ENCODE results near the gene SNRNP48.

Gene SNRNP48, protein sequence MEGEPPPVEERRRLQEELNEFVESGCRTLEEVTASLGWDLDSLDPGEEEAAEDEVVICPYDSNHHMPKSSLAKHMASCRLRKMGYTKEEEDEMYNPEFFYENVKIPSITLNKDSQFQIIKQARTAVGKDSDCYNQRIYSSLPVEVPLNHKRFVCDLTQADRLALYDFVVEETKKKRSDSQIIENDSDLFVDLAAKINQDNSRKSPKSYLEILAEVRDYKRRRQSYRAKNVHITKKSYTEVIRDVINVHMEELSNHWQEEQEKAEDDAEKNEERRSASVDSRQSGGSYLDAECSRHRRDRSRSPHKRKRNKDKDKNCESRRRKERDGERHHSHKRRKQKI

DNA sequence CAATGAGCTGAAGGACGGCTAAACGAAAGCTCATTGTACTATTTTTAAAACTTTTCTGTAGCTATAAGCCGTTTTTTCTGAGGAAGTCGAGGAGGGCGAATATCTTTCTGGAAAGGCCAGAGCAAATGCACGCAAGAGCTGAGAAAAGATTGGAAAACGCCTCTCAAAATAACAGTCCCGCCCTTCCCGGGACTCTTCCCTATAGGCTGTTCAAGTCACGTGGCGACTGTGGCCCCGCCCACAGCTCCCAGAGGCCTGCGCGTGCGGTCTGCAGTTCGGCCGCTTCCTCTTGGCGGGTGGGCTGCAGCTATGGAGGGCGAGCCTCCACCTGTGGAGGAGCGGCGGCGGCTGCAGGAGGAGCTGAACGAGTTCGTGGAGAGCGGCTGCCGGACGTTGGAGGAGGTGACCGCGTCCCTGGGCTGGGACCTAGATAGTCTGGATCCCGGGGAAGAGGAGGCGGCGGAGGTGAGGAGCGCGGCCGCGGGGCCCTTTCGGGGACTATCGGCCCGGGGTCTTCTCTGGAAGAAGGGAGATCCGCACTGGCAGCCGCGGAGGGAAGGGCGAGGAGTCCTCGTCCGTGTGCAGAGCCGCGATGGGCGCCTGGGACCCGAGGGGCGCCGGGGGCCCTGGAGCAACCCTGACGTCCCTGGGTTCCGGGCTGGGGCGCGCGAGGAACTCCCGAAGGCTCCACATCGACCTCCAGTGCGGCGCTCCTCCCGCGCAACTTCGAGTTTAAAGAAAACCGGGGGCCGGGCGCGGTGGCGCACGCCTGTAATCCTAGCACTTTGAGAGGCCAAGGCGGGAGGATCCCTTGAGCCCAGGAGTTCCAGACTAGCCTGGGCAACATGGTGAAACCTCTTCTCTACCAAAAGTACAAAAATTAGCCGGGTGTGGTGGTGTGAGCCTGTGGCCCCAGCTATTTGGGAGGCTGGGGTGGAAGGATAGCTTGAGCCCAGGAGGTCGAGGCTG is at the start of gene SNRNP48:
SNRNP48 (plus strand) TSS at position 250 of the 969 bp plus-strand sequence; CDS start at position 310, 60 bp downstream.
- peak; percentile 95 for DNase-seq

DNA sequence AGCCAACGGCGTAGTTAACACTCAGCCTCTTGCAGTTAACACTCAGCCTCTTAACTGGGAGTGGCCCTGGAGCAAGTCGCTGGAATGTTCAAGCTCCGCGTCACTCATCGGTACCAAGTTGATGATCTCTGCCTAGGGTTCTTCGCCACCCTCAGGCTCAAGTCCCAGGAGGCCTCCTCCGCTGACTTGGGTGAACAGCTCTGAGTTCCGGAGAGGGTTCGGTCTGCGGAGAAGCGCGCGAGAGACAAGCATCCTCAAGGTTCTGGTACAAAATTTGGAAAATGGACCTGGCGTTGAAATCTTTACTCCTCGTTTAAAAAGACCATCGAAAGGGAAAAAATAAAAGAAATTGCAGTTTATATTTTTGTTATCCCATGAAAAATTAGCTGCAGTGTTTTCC is 49.4 kb upstream of the SNRNP48 start:
- no peak for DNase-seq

DNA sequence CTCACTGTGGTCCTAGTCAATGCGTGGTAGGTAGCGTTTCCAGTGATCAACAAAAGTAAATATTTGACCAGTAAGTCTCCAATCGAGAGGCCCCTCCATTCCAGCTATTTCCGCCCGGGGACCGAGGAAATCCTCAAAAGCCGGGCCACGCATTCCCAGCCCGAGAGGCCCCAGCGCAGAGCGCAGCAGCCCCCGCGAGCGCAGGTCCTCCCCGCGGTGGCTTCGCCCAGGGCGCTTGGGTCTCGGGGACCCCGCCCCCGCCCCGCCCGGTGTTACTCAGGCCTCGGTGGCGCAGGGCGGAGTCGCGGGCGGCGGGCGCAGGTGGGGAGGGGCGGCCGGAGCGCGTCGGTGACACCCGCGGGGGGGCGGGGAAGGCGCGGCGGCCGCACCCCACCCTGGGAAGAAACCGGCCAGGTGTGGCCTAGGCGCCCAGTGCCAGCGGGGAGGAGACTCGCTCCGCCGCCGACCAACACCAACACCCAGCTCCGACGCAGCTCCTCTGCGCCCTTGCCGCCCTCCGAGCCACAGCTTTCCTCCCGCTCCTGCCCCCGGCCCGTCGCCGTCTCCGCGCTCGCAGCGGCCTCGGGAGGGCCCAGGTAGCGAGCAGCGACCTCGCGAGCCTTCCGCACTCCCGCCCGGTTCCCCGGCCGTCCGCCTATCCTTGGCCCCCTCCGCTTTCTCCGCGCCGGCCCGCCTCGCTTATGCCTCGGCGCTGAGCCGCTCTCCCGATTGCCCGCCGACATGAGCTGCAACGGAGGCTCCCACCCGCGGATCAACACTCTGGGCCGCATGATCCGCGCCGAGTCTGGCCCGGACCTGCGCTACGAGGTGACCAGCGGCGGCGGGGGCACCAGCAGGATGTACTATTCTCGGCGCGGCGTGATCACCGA is 48.6 kb upstream of the SNRNP48 start, which contains the start of gene DSP:
DSP (plus strand) TSS at position 497 of the 890 bp plus-strand sequence; CDS start at position 742, 245 bp downstream.
- peak; percentile 27 for DNase-seq

DNA sequence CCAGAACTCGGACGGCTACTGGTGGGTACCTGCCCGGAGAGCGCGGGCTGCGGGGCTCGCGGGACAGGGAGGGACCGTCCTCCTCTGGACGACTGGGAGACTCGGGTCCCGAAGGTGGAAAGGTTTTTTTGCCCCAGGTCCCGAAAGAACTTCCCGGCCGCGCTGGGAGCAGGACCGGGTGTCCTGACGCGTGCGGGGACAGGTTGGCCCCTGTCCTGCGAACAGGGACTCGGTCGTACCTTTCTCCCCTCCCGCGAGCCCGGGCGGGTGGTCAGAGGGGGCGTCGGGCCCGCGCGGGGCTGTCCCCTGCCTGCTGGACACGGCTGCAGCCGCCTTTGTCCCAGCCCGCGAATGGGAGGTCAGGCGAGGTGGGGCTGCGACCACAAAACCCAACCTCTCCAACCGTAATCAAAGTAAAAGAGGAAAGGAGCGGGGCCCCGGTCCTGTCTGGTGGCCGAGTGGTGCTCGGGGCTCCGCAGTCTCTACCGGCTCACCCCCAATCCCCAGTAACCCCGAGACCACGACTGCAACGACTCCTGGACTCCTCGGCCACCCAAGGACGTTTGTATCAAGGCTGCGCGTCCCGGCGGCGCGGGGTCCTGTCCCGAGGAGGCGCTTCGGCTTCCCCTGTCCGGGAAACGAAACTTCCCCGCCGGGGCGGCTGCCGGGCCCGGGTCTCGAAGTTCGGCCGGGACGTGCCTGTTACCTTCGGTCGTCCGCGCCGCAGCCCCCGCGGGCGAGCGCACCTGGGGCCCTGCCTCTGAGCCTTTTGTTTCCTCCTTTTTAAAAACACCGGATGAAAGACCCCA is 47.7 kb upstream of the SNRNP48 start:
- DNase-seq = peak; percentile 9

DNA sequence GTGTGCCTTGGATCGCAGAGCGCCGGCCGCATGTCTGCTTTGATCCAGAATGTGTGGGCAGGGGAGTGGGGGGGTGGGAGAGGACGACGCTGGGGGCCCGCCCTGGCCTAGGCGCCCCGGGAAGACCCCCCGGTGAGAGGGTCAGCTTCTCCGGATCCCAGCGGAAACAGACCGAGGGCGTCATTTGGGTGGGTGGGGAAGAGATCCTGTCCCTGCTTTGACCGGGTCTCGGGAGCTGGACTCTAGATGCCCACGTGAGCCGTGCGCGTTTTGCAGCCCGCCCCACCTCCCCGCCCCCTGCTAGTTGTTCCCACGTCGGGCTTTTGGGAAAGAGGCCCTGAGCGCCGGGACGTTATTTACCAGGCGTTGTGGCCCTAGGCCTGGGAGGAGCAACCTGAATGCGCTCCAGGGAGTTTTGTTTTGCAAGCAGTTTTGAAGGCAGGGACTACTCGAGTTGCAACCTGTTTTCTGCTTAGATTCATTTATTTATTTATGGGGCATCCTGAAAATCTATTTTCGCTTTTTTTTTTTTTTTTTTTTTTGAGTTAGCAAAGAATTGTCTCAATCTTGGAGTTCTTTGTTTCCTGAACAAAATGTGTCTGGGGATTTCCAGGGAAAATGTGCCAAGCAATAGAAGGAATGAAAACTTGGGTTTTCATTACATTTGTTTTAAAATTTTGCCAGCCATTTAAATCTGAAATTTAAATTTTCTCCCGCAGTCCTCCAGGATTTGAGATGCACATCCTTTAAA is 46.9 kb upstream of the SNRNP48 start:
- no peak for DNase-seq

DNA sequence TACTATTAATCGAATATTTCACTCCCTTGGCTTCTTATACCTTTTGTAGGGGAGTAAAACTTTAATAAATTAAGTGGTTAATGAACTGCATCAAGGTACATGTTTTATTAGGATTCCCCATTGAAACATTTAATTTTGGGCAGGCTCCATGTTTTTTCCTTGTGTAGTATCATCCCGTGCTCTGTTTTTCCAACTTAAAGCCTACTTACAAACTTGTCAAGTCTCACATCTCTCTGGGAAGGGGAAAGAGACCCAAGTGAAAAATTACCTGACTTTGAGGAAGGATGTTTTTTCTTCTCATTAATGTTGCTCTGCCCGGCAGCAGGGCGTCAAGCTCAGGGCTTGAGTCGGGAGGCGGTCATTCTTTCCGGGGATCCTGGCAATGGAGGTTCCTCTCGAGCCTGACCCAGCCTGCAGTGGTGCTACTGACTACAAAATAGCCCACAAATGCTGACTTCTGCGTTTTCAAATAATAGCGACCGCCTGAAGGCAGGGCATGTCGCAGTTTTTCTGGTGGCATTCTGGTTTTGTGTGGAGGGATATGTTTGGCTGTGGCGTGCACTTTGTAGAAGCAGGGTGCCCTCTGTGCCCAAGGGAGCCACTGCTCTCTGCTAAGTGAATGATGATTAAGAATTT is 46.1 kb upstream of the SNRNP48 start:
- no peak for DNase-seq

DNA sequence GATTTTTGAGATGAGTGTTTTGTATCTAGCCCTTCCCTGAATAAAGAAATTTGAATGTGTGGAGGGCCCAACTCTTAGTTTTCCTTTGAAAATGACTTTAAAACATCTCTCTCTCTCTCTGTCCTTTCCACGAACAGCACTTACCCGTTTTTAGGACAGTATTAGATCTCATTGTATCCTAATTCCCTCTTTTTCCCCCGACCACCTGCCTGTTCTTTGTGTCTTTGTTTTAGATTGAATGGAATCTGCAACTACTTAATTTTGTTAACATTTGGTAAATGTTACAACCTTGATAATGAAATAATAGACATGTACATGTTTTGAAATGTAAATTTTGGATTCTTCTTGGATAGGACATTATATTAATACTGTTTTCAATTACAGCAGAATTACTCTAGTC is 45.4 kb upstream of the SNRNP48 start:
- no peak for DNase-seq

DNA sequence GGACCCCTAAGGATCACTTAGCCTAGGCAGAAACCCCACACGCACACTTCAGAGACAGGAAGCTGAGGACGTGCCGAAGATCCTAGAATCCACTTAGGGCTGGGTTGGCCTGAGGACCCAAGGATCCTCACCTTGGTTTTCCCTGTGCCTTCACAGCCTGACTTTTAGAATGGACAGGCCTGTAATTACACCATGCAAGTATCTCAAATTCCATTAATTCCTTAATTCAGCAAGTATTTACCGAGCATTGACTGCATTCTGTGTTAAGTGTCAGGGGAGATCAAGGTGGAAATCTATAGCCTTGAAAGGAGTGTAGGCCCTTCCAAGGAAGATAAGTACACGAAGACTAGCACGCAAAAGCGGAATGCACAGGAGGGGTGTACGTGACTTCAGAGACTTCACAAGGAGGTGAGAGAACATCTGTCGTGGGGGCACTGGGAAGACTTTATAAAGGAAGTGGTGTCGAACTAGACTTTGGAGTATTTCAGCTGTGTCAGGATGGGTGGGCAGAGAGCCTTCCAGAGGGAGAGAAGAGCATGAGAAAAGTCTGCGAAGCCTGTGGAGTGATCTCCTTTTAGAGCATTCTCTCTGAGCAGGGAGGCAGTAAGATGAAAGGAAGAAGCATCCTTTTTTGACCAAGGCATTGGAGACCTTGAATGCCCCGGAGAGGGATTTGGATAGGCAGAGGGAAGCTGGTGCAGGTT is 44.5 kb upstream of the SNRNP48 start:
- DNase-seq = no peak

DNA sequence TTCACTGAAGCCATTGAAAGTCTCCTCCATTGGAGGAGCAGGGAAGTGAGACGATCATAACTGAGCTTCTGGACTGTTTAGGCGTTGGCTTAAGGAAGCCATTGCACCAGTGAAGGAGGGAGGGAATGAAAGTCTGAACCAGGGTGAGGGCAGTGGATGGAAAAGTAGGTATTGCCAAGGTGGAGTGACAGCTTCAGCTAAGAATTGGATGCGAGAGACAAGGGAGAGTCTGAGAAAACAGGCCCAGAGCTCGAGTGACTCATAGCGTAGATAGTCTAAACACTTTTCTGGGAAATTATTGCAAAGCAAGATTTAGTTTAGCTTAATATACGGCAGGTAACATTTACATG is 44.0 kb upstream of the SNRNP48 start:
- no peak for DNase-seq

DNA sequence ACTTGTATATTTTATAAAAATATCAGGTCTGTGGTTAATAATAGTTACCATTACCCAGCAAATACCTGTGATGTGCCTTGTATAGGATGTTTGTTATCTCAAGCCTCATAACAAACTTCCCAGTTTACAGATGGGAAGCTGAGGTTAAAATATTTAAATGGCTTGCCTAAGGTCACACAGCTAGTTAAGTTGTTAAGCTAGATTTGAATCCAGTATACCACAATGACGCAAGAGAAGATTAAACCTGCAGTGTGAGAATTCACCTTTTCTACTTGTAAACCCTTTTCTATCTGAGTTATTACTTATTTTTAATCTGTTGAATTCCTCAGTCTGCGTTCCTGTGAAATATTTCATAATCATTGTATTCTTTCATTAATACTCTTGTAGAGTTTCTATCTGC is 43.6 kb upstream of the SNRNP48 start:
- DNase-seq = no peak

DNA sequence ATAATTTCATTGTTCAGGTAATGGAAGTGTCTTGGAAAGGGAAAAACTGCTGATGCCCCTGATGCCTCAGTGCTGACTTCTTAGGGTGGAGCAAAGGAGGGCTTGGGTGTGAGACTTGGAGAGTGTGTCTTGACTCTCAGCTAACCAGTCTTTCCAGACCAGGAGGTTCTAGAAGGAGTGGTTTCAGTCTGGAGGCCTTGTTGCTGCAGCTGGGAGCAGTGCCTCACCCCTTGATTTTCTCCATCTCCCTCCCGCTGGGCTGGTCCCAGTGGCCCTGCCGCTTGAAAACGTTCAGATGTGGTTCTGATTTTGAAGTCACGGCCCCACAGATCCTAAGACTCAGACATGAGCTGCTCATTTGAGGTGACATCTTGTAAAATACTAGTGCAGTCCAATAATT is 43.1 kb upstream of the SNRNP48 start:
- no peak for DNase-seq

DNA sequence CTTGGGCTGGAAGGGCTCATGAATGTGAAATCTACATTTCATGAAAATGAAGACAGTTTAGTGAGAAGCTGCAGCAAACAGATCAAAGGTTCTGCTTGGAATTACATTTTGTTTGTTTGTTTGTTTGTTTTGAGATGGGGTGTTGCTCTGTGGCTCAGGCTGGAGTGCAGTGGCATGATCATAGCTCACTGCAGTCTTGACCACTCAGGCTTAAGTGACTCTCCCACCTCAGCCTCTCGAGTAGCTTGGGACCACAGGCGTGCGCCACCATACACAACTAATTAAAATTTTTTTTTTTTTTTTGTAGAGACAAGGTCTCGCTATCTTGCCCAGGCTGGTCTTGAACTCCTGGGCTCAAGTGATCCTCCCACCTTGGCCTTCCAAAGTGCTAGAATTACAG is 42.7 kb upstream of the SNRNP48 start:
- DNase-seq = no peak

DNA sequence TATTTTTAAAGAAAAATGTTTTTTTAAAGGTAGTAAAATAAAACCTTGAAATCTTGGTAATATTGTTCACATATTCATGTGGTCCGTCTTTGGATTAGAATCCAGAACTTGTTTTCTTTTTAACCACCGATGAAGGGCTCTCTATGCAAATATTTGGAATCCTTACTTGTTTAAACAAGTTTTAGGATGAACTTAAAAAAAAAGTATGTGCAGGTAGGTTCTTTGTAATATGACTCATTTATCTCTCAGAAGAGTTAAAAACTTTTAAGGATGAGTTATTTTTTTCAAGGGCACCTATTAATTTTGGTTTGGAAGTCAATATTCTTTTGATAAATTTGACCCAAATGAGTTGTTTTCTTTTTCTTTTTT is 39.6 kb upstream of the SNRNP48 start:
- no peak for DNase-seq

DNA sequence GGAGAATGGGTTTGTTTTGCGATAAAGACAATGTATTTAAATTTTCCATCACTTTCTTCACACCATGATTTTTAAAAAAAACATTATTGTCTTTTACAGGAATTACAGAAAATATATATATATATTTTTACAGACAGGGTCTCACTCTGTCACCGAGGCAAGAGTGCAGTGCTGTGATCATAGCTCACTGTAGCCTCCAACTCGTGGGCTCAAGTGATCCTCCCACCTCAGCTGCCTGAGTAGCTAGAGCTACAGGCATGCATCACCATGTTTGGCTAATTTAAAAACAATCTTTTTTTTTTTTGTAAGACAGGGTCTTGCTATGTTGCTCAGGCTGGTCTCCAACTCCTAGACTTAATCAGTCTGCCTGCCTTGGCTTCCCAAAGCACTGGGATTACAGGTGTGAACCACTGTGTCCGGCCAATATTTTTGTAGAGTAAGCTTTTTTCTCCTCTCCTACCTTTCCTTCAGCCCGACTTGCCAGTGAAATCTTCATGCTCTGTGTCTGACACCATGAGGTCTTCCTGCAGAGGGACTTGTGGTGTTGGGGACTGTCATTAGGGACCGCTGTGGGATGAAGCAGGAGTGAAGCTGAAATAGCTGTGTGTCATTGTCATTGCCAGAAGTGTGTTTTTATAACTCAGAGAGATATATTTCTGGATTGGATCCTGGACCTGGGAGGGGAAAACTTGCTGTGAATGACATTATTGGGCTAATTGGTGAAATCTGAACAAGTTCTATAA is 35.3 kb upstream of the SNRNP48 start:
- DNase-seq = no peak

DNA sequence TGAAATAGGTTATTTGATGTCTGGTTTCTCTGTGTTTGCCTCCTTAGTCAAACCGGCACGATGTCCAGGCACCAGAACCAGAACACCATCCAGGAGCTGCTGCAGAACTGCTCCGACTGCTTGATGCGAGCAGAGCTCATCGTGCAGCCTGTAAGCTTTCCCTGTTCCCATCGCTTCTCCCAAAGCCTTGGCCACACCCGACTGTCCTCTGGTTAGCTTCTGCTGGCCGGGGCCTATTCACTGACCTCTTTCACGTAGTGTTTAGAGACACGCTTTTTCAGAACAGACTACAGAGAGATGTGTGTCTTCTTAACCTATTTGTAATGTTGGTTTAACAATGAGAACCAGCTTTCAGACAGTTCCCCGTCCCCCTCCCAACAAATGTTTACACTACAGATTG is 34.3 kb upstream of the SNRNP48 start:
- DNase-seq = no peak

DNA sequence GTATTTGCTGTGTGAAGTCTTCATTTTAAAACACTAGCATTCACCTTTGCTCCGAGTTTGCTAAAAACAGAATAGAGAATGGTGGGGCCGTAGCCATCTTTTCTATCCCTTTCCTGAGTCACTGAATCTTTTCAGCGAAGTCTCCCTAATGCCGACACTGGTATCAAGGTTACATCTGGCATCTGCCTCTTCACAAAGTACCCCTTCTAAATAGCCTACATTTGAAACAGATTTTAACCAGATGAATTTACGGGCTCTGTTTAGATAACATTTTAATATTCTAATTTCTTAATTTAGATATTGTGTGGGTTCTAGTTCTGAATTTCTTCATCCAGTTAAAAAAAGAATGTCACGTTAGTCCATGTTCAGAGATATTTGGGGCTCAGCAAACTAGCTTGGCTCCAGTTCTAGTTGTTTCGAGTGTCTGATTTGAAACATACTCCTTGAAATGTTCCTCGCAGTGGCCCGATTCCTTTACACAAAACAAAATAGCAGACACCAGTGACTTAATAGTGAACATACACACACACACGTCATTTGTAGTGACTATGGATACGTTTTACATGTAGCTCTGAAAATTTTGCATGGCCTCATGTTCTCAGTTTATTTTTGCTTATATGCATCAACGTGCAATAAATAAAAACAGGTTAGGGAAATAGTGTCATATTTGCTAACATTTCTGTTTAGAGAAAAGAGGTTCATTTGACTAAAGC is 33.4 kb upstream of the SNRNP48 start:
- no peak for DNase-seq

DNA sequence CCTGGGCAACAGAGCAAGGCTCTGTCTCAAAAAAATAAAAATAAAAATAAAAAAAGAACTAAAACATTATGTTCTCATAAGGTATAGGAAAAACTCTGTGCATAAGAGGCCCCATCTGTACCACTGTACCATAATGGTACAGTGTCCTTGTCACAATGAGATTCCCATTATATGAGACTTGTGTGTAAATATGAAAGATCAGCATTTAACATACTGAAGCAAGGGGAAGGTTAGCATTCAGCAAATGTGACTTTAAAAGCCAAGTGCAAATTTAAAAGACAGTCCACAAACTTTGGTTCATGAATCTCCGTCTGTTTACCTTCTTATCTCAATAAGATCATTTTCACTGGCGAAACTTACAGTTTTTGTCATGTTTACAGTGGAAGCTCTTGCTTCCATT is 32.3 kb upstream of the SNRNP48 start:
- DNase-seq = no peak

DNA sequence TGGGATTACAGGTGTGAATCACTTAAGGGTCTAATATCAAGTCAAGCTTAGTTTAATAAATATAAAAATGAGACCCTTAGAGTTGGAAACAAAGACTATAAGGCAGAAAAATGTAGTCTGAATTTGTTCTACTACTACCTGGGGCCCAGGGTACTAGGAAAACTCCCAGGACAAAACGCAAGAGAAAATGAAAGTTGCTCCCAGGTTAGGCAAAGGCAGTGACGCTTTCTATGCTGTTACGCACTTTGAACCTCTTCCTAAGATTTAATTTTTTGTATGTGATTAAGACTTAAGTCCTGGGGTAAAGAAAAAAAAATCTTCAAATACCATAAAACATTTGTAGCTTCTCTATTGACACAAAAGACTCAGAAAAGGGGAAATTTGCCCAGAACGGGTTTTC is 31.2 kb upstream of the SNRNP48 start:
- no peak for DNase-seq

DNA sequence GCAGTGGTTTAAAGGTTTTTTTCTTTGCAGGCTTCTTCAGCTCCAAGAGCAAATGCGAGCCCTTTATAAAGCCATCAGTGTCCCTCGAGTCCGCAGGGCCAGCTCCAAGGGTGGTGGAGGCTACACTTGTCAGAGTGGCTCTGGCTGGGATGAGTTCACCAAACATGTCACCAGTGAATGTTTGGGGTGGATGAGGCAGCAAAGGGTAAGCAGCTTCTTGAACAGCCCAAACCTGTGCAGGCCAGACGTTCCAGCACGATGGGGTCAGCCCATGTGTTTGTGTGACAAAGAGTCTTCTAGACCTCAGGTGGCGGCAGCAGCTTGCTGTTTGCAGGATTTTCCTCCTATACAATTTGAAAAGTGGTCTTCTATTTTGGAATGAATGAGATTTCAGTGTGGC is 30.8 kb upstream of the SNRNP48 start:
- DNase-seq = no peak

All from CD4-positive, alpha-beta T cell treated with Interleukin-17A for 4 hours (primary cell).